ENCODE data around the gene IFITM5.
"Not testable (repeated sequence)": the region's sequence is repeated elsewhere in the genome, so short reads cannot be mapped to it uniquely, and the experiment has no call there.

DNA sequence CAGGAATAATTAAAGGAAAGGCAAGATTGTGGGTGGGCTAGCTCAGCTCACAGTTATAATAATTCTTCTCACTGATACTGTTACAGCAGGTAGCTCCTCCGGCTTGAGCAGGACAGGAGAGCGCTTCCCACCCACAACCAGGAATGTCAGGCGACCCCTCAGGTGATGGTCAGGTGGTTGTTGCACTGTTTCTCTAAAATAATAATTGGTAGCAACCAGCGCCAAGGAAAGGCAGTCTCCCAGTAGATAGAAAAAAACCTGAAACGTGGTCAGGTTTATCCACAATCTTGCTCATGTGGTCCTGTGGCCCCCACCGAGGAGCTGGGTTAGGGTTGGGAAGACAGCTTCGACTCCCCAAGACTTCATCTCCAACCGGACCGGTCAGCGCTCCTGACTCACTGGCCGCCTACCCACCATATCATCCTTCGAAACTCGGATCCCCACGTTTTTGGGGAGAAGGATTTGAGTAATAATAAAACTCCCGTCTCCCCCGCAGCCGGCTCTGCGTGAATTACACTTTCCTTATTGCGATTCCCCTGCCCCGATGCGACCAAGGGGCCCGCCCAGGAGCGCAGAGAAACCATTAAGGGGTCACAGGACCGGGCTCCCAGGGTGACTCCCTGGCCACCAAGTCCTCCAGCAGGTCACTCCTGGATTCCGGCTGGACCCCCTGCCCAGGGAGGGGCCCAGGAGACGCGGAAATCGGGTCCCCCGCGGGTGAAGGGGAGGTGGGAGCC lies 18.5 kb upstream of the IFITM5 start:
- TF ChIP-seq POLR2A, CTCF (IDR thresholded peaks at IDR 0.05): not testable (repeated sequence)

All from lower leg skin (tissue), 3 donors.